NCI-H2196 (cell line): ENCODE measurements around the gene MPC1.
"Not testable (repeated sequence)": the region's sequence is repeated elsewhere in the genome, so short reads cannot be mapped to it uniquely, and the experiment has no call there.

Experiments
- DNase-seq: peaks from one replicate; lab custom pipeline; 2025; ENCODE audit not compliant: unreplicated experiment; lab: John Stamatoyannopoulos, UW

Gene MPC1

GRCh38 chr6:166382500-166382932 is 224 bp downstream of the MPC1 start:
- DNase-seq, result no peak

GRCh38 chr6:166381733-166382499 is 824 bp downstream of the MPC1 start:
- DNase-seq, result peak; percentile 65

DNA sequence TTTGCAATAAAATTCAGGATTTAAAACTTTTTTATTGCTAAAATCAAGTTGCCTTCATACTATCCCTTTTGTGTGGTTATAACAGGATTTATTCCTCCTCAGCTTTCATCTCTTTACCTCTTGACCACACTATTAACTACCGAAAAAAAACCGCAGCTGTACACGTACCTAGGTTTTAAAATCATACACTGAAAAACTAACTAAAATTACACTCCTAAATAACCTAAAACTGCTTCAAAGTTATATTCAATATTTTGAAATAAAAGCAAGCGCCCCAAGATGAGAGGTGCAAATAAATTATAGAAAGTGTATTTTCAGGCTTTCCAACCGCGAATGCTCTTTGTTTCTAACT is 1.4 kb downstream of the MPC1 start:
- no peak for DNase-seq

DNA sequence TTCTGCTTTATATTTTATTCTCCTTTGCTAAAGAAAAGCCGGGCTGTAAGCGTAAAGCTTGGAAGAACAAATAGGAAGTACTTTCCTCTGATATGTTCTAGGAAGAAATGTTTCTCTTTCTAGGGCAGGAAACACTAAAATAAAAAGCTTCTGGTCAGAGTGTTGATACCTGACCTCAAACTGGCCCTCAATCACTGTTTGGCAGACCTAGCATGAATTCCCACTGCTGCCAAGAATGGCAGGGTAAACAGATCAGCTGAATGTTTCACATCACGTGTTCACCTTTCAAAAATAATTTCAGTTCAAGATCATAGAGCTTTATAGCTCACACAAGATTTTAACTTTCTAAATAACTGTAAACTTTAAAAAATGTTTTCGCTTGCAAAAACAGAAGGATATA is 2.9 kb downstream of the MPC1 start:
- peak; percentile 3 for DNase-seq

- no peak for DNase-seq
Observed at GRCh38 chr6:166379103-166379586, 3.6 kb downstream of the MPC1 start.

- DNase-seq, result no peak
Observed at GRCh38 chr6:166377721-166378120, 5.0 kb downstream of the MPC1 start.

DNA sequence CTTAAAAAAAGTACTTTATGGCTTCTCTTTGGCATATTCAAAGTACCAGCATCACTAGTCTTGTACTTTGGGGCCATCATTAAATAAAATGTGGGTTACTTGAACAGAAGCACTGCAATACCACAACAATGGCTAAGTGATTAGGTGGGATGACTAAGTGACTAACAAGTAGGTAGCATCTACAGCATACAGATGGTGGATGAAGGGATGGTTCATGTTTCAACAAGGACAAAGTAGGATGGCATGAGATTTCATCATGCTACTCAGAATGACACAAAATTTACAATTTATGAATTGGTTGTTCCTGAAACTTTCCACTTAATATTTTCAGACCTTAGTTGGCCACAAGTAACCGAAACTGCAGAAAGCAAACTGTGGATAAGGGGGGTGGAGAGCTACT is 7.7 kb downstream of the MPC1 start:
- DNase-seq, result no peak

DNA sequence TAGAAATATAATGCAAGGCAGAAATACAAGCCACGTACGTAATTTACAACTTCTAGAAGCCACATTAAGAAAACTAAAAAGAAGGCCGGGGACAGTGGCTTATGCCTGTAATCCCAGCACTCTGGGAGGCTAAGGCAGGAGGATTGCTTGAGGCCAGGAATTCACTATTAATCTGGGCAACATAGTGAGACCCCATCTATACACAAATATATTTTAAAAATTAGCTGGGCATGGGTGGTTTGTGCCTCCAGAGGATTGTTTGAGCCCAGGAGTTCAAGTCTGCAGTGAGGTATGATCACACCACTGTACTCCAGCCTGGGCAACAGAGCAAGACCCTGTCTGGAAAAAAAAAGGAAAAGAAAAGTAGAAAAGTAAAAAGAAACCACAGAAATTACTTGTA is 12.3 kb downstream of the MPC1 start:
- DNase-seq, result no peak

GRCh38 chr6:166369782-166370181 is 13.0 kb downstream of the MPC1 start:
- no peak for DNase-seq

DNA sequence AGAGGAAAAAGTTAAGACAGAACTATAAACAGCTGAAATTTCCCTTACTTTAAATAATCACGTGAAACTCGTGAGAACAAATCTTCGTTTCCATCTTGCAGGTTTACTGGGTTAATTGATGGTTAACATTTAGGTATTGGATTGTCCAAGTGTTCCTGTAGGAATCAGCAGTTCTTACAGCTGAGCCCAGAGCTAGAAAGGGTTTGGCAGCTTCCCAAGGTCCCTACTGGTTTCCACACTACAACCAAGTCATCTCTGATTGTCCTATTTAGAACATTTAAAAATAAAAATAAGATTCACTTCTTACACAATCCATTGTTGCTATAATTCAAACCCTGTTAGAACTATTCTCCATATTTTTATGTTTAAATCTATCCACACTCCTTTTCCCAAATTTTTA is 15.8 kb downstream of the MPC1 start:
- no peak for DNase-seq

DNA sequence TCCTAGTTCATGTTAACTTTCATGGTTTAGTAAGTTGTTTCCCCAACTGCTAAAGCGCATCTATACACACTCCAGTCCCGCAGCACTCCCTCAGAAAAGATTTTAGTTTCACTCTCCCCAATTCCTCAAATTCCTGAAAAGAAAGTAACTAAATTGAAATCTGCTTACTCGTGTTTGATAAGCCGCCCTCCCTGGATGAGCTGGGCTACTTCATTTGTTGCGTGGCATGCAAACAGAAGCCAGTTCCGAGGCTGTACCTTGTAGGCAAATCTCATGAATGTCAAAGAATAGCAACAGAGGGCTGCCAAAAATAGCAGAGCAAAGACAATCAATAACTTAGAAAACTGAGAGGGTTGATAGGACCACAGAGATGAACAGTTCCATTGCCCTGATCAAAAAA is 16.9 kb downstream of the MPC1 start:
- DNase-seq, result no peak

GRCh38 chr6:166365221-166365620 is 17.5 kb downstream of the MPC1 start:
- DNase-seq, result no peak

- DNase-seq, result no peak
Observed at GRCh38 chr6:166364456-166364855, 18.3 kb downstream of the MPC1 start.

DNA sequence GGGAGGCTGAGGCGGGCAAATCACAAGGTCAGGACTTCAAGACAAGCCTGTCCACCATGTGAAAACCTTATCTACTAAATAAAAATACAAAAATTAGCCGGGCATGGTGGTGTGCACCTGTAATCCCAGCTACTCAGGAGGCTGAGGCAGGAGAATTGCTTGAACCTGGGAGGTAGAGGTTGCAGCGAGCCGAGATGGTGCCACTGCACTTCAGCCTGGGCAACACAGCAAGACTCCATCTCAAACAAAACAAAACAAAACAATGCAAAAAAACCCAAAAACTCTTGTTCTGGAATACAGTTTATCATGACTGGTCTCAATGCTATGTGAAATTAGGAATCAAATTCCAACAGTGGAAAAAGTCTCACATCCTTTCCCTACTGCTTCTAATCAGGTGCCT is 20.3 kb downstream of the MPC1 start:
- not testable (repeated sequence) for DNase-seq

- DNase-seq, result no peak
Observed at GRCh38 chr6:166361077-166361429, 21.7 kb downstream of the MPC1 start.

GRCh38 chr6:166360243-166361076 is 22.3 kb downstream of the MPC1 start:
- DNase-seq, result no peak

DNA sequence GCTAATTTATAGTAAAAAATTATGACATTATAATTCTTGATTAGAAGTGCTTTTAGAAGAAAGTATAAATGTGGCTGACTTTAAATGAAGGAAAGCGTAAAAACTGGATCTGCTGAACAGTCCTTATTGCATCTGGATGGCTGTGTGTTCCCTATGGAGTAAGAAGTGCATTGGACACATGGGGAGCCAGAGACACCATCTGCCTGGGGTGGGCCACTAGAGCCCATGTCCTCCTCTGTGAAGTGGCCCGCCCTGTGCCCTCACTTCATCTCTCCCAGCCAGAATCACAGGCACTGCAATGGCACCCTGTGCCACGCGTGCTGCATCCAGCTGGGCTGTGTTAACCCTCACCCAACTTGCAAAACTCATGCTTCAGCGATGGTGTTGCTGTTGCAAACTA is 27.2 kb downstream of the MPC1 start:
- DNase-seq, result no peak

GRCh38 chr6:166354965-166355364 is 27.8 kb downstream of the MPC1 start:
- DNase-seq, result no peak

GRCh38 chr6:166354143-166354542 is 28.6 kb downstream of the MPC1 start:
- no peak for DNase-seq

DNA sequence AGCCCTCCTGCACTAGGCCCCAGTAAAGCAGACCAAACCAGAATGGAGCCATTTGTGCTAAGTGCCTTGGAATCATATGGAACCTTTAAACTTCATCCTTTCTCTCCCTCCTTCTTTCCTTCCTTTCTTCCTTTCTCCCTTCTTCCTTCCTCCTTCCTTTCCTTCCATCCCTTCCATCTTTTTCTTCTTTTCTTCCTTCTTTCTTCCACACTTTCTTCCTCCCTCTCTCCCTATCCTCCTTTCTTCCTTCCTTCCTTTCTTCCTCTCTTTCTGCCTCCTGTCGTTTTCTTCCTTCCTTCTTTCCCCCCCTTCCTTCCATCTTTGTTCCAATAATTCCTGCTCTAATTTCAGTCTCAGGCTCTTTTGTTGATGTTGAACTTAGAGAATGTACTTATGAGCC is 29.2 kb downstream of the MPC1 start:
- no peak for DNase-seq

DNA sequence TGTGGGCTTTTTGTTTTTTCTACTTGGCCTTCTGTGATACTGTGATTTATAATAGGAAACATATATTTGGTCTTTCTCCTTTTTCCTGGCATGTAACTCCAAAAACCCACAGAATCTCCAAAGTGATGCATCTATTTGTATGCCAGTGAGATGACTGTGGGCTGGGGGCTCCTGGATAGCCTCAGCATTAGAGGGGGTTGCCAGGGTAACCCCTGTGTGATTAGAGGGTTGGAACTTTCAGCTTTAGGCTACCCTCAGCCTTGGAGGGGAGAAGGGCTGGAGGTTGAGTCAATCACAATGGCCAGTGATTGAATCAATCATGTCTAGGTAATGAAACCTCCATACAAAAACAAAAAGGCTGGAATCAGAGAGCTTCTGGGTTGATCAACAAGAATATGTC is 29.8 kb downstream of the MPC1 start:
- no peak for DNase-seq

DNA sequence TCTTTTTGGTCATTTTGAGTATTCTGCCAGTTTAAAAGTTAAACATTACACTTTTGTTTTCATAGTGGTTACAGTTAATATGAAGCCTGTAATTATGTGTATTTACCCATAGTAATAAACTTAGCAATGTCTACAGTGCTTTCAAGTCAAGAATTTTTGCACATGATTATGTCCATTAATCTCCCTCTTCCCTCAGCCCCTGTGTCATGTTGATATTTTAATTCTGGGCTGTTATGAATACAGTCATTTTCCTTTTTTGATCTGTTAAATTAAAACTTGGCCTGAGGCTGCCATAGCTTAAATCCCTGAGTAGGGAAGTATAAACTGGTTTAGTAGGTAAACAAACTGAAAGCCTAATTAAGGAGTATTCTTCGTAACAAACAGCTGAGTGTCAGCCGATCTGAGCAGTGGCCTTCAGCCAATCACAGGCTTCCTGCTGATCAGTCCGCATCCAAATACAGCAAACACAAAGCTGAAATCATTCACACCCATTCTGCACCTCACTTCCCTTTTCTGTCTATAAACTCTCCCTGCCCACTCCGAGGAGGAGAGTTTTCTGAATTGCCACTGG is 30.9 kb downstream of the MPC1 start:
- peak; percentile 9 for DNase-seq
